GM21737 (cell line): ENCODE measurements around the gene GRB2.
A peak's percentile ranks its signal among the peaks of the same experiment; 100 is the strongest.
"Not testable (repeated sequence)": the region's sequence is repeated elsewhere in the genome, so short reads cannot be mapped to it uniquely, and the experiment has no call there.

Source experiments
- ATAC-seq: cut with Tn5 transposase; IDR thresholded peaks from one replicate; pipeline ENCODE4 v1.9.1; 2021; ENCODE audit warnings: mild to moderate bottlenecking, moderate library complexity; ENCODE audit not compliant: unreplicated experiment

Gene GRB2

DNA sequence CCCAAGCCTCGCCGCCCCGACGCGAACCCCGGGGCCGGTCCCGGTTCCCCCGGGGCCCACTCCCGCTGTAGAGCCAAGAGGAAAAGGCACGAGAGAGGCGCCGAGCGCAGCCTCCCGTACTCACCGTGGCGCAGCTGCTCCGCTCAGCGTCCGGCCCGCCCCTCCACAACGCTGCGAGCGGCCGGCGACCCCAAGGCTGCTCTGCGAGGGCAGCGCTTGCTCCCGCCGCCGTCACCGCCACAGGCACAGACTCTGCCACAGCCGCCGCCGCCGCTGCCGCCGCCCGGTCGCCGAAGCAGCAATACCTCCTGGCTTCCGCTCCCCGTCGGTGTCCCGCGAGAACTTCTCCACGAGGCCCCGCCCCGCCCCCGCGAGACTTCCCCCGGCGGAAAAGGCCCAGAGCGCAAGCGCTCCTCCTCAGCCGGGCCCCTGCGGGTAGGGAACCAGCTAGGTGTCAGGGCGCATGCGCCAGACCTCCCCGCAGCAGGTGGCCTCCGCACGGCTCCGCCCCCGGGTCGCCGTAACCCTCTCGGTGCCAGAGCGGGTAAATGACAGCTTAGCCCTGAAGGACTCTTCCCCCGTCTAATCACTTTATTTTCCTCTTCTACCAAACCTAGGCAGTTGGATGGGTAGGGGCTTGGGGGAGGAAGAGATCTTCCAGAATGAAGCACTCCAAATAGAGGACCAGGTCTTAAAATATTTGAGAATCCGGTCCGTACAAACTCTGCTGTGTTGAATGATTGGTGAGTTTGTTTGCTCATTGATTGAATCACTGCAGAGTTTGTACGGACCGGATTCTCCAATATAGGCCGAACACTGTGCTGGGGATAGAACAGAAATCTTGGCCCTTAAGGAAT is at the start of gene GRB2:
Gene GRB2 (minus strand): TSS at position 314 of the 857 bp plus-strand sequence. CDS start 12,050 bp downstream, outside the sequence.
- ATAC-seq, result peak; percentile 69

DNA sequence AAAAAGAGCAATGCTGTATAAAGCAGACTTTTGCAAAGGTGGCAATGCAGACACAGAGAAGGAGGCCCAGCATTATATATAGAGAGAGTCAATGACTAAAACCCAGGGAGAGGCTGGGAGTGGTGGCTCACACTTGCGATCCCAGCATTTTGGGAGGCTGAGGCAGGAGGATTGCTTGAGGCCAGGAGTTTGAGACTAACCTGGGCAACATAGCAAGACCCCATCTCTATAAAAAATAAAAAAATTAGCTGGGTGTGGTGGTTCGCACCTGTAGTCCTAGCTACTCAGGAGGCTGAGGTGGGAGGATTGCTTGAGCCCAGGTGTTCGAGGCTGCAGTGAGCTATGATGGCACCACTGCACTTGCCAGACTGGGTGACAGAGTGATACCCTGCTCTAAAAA is 49.2 kb upstream of the GRB2 start:
- not testable (repeated sequence) for ATAC-seq

DNA sequence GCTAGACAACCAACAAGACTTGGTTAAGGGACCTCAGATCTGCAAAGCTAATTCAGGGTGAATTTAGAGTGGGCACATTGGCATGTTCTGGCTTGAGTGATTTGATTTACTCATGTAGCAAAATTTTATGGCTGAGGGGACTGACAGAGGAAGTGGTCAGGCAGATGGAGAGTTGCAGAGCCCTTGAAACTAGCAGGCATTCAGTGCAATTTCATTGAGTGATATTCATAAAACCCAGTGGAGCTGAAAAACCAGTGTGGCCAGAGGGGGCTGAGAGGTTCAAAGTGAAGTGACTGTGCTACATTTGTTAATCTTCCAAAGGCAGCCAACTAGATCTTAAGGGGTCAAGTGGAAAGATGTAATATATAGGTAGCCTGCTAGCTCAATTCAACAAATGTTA is 48.7 kb upstream of the GRB2 start:
- no peak for ATAC-seq

DNA sequence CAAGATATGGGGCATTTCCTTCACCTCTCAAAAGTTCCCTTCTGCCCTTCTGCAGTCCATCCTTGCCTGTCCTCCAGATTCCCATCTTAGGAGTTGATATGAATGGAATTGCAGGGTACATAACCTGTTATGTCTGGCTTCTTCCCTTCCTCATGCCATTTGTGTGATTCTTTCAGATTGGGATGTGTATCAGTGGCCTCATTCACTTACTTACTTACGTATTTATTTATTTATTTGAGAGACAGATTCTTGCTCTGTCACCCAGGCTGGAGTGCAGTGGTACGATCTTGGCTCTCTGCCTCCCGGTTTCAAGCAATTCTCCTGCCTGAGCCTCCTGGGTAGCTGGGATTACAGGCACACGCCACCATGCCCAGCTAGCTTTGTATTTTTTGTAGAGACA is 44.8 kb upstream of the GRB2 start:
- ATAC-seq, result no peak

DNA sequence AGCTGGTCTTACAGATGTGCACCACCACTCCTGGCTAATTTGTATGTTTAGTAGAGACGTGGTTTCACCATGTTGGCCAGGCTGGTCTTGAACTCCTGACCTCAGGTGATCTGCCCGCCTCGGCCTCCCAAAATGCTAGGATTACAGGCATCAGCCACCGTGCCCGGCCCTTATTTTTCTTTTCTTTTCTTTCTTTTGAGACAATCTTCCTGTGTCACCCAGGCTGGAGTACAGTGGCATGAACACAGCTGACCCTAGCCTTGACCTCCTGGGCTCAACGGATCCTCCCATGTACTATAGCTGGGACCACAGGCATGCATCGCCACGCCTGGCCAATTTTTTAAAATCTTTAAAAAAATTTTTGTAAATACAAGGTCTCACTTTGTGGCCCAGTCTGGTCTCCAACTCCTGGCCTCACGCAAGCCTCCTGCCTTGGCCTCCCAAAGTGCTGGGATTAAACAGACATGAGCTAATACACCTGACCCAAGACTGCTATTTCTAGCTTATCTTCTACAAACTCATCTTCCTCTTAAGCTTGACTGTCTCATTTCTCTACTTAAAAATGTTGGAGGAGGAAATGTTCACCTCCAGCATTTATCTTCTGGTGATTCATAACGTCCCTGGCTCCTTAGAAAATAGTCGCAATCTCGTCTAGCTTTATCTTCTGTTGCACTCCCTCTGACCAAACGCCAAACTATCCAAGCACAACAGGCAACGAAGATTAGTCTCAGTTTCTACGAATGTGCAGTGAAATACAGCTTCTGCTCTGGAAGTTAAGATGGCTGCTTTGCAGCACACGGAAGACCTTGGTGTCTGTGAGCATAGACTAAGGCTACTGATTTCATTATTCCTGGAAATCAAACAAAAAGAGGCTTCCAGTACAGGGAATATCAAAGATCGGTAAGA is 42.7 kb upstream of the GRB2 start:
- ATAC-seq, result no peak

DNA sequence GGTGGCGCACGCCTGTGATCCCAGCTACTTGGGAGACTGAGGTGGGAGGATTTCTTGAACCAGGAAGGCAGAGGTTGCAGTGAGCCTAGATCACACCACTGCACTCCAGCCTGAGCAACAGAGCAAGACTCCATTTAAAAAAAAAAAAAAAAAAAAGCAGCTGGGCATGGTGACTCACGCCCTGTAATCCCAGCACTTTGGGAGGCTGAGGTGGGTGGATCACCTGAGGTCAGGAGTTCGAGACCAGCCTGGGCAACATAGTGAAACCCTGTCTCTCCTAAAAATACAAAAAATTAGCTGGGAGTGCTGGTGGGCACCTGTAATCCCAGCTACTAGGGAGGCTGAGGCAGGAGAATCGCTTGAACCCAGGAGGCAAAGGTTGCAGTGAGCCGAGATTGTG is 40.4 kb upstream of the GRB2 start:
- not testable (repeated sequence) for ATAC-seq

DNA sequence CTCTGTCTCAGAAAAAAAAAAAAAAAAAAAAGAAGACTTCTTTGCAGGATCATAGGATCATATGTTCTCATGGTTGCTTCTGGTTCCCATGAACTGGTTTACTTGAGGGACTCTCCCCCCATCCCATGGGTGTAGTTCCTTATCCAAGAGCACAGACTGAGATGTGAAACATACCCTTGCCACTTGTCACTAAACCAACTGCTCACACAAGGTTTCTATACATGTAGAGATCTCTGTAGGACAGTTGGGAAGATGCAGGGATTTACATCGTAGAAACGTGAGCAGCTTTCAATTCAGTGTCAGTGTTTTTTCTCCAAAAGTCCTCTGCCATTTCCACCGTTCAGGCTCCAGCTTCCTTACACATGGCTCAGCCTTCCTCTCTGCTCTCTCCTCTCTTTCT is 39.8 kb upstream of the GRB2 start:
- no peak for ATAC-seq

DNA sequence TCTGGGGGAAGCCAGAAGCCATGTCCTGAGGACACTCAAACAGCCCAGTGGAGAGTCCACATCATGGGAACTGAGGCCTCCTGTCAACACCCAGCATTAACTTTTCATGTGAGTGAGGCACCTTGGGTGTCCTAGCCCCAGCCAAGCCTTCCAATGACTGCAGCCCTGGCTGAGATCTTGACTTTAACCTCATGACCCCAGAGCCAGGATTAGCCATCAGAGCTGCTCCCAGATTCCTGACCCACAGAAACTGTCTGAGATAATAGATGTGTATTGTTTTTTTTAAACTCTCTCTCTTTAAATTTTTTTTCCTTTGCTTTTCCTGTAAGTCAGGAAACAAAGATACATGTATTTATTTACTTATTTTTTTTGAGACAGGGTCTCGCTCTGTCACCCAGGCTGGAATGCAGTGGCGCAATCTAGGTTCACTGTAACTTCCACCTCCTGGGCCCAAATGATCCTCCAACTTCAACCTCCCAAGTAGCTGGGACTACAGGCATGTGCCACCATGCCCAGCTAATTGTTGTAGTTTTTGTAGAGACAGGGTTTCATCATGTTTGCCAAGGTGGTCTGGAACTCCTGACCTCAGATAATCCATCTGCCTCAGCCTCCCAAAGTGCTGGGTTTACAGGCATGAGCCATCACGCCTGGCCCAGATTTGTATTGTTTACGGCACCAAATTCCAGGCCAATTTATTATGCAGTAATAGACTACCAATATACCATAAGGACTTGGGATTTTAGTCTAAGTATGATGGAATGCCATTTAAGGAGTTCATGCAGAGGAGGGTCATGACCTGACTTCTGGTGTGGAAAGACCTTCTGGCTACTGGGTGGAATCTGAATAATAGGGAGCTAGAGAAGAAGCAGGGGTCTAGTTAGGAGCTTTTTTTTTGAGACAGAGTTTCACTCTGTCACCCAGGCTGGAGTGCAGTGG is 37.0 kb upstream of the GRB2 start:
- ATAC-seq, result no peak

DNA sequence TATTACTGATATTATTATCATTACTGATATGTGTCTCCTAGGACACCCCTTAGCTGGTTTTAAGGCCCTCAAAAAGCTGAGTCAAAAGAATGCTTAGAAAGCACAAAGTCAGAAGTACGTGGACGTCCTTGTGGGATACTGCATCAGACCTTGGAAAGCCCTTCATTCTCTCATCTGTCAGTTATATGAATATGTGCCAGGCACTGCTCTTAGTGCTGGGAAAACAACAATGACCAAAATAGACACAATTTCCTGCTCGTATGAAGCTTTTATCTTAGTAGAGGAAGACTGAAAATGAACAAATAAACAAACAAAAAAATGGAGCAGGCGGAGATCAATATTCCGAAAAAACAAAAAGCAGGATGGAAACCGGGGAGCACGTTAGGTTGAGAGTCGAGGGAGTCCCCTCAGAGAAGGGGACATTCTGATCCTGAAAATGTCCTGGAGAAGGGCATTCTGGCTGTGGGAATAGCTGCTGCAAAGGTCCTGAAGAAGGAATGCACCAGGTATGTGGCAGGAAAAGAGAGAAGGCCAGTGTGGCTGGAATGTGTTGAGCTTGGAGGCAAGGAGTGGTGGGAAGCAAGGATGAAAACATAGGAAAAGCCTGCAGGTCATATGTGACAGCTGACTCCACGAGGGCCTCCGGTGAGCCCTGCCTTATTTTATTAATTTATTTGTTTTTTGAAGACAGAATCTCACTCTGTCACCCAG is 35.4 kb upstream of the GRB2 start:
- no peak for ATAC-seq

DNA sequence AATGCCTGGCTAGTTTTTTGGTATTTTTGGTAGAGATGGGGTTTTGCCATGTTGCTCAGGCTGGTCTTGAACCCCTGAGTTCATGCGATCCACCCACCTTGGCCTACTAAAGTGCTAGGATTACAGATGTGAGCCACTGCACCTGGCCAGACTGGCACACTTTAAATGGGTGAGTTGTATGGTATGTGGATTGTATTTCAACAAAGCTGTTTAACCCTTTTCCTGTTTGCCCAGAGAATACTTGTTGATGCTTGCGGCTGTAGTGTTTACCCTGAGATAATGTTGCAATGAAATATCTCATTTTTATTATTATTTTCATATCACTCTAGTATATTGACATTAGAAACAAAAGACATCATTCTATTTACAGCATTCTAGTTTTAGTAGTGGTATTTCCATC is 33.8 kb upstream of the GRB2 start:
- no peak for ATAC-seq

DNA sequence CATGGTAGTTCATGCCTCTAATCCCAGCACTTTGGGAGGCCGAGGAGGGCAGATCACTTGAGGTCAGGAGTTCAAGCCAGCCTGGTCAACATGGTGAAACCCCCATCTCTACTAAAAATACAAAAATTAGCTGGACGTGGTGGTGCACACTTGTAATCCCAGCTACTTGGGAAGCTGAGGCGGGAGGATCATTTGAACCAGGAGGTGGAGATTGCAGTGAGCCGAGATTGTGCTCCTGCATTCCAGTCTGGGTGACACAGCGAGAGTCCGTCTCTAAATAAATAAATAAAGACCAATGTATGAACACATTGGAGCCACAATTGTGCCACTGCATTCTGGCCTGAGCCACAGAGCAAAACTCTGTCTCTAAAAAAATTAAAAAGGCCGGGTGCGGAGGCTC is 31.9 kb upstream of the GRB2 start:
- ATAC-seq, result not testable (repeated sequence)

DNA sequence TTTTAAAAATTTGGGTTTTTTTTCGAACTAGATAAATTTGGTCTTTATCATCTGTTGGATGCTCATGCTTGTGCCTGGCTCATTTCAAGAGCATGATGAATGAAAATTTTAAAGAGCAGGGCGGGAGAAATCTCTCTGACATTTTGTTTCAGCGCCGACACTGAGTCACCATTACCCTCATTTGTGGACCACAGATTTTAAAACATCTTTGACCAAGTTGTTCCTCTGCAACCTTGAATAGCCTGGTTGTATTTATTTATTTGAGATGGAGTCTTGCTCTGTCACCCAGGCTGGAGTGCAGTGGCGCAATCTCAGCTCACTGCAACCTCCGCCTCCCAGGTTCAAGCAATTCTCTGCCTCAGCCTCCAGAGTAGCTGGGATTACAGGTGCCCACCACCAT is 29.0 kb upstream of the GRB2 start:
- ATAC-seq, result not testable (repeated sequence)

DNA sequence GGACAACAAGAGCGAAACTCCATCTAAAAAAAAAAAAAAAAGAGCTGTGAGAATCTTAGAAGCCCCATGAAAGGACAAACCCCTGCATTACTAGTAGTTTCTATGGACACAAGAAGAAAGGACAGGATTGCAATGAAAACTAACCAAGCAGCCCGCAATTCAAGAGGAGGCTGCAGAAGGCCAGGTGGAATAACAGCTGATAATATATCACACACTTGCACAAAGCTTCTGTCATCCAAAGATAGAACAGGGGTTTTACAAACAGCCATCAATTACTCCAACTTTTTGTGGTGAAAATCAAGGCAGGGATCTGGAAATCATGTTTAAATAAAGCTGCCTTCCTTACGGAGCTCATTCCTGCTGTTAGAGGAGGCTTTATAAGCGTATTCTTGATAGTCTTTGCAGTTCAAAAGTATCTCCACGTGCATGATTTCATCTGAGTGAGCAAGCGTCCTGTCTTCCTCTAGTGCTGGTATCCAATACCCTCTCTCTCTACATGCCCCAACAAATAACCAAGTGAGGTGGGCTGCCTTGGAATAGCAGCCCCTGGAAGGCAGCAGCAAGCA is 27.8 kb upstream of the GRB2 start:
- ATAC-seq, result no peak

DNA sequence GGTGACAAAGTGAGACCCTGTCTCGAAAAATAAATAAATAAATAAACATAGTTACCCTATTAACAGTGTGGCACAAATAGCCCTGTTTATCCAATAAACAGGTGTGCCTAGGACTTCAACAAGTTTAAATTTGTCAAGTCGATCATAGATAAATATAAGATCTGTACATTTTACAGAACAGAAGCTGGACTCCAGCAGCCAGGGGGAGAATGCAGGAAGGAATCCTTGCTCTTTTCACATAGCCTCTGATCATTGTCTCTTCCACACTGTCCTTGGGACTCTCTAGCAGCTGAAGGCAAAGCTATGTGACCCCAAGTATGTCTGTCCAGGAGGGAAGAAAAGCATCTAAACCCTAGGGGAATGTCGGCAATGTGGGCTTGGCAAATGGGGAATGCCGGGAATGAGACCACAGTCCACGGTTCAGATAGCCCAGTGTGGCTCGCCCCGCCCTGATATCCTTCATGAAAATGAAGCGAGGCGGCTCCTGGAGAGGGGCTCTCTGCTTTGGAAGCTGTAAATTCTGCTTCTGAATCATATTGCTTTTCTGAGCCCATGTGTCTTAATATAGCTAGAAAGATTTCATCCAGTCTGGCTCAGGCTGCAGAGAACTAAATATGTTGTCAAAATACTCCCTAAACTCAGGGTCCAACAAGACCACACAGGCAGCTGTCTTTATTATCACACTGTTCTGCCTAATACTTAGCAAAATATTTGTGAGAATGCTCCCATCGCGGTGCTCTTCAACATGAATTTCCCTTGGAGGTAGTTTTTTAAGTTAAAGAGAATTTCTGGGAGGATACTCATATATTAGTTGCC is 24.9 kb upstream of the GRB2 start:
- no peak for ATAC-seq

DNA sequence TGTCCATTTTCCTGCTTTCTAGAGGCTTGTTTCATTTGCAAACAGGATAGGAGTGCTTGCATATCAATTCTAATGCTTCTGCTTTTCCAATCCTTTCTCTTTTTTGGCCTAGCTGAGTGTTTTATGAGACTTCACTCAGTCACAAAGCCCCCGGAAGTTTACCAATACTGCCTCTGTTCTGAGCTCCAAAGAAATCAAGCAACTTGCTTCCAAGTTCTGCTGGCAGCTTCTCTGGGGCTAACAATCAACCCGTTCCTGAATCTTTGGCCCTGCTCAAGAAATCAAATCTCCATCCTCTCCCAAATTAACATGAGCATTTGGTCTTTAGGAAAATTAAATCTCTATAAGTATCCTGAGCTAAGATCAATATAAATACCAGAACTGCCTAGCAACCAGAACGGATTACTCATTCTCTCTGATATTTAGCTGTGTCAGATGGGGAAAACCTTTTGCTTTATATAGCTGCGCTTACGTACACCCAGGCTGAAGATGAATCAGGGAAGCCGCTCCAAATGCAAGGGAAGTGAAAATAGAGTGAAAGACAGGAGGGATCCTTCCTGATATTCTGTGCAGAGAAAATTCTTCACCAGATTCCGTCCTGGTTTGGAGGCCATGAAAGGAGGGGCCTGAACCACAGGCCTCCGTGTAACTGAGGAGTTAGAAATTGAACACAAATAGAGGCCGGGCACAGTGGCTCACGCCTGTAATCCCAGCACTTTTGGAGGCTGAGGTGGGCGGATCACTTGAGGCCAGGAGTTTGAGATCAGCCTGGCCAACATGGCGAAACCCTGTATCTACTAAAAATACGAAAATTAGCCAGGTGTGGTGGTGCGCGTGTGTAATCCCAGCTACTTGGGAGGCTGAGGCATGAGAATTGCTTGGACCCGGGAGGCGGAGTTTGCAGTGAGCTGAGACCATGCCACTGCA is 23.3 kb upstream of the GRB2 start:
- no peak for ATAC-seq

DNA sequence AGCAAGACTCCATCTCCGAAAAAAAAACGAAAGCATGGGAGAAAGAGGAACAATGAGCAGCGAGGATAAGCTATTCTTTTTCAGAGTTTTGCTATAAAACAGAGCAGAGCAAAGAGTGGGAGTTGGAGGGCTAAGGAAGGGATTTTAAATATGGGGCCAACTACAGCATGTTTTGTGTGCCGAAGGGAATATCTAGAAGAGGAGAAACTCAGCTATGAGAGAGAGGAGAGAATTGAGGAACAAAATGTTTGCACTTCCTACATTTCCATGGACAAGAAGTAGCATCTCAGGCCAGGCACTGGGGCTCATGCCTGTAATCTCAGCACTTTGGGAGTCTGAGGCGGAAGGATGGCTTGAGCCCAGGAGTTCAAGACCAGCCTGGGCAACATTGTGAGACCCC is 13.1 kb upstream of the GRB2 start:
- ATAC-seq, result no peak

DNA sequence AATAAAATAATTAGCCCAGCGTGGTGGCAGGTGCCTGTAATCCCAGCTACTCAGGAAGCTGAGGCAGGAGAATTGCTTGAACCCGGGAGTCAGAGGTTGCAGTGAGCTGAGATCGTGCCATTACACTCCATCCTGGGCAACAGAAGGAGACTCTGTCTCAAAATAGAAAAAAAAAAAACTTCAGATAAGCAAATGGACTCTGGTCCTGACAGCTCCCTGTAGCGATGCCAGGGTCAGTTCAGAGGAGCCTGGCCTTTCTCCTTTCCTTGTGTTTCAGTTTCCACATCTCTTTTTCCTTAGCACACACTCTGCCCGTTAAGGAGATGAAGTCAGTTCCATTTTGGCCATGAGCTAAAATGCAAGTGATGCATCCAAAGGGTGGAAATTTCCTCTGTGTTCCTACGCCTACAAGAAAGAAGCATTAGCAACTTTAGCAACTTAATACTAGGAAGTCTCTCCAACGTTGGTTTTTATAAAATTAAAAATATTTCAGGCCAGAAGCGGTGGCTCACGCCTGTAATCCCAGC is 11.6 kb upstream of the GRB2 start:
- ATAC-seq, result no peak

DNA sequence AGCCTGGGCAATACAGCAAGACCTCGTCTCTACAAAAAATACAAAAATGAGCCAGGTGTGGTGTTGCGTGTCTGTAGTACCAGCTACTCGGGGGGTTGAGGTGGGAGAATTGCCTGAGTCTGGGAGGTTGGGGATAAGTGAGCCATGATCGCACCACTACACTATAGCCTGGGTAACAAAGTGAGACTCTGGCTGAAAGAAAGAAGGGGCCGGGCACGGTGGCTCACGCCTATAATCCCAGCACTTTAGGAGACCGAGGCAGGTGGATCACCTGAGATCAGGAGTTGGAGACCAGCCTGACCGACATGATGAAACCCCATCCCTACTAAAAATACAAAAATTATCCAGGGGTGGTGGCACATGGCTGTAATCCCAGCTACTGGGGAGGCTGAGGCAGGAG is 10.5 kb upstream of the GRB2 start:
- no peak for ATAC-seq
